GM21619 (cell line): Measurements from ENCODE around the gene CYP4F12.
"Not testable (repeated sequence)": the region's sequence is repeated elsewhere in the genome, so short reads cannot be mapped to it uniquely, and the experiment has no call there.

Experiments
- ATAC-seq: cut with Tn5 transposase; IDR thresholded peaks from one replicate; pipeline ENCODE4 v1.9.1; 2021; ENCODE audit not compliant: unreplicated experiment

The CYP4F12 gene

GRCh38 chr19:15650123-15650522 is 22.8 kb upstream of the CYP4F12 start:
- ATAC-seq: not testable (repeated sequence)

- no peak for ATAC-seq
Measured at GRCh38 chr19:15651791-15652190, 21.1 kb upstream of the CYP4F12 start.

GRCh38 chr19:15652559-15653278 is 20.2 kb upstream of the CYP4F12 start:
- ATAC-seq: no peak

- ATAC-seq: no peak
Measured at GRCh38 chr19:15656467-15656866, 16.4 kb upstream of the CYP4F12 start.

GRCh38 chr19:15663247-15663646 is 9.6 kb upstream of the CYP4F12 start:
- no peak for ATAC-seq

GRCh38 chr19:15666186-15666585 is 6.7 kb upstream of the CYP4F12 start:
- ATAC-seq: no peak

GRCh38 chr19:15666883-15667282 is 6.0 kb upstream of the CYP4F12 start:
- no peak for ATAC-seq

- no peak for ATAC-seq
Measured at GRCh38 chr19:15669440-15669839, 3.4 kb upstream of the CYP4F12 start.

- ATAC-seq: no peak
Measured at GRCh38 chr19:15669891-15670290, 3.0 kb upstream of the CYP4F12 start.

- no peak for ATAC-seq
Measured at GRCh38 chr19:15671237-15671821, 1.6 kb upstream of the CYP4F12 start.

GRCh38 chr19:15671891-15672579 is 852 bp upstream of the CYP4F12 start:
- ATAC-seq: no peak

- no peak for ATAC-seq
Measured at GRCh38 chr19:15673176-15673654, 328 bp downstream of the CYP4F12 start.

- no peak for ATAC-seq
Measured at GRCh38 chr19:15675560-15675959, 2.7 kb downstream of the CYP4F12 start.

GRCh38 chr19:15679089-15679488 is 6.2 kb downstream of the CYP4F12 start:
- ATAC-seq: no peak

- ATAC-seq: not testable (repeated sequence)
Measured at GRCh38 chr19:15679865-15680264, 7.0 kb downstream of the CYP4F12 start.

- no peak for ATAC-seq
Measured at GRCh38 chr19:15680478-15681322, 7.8 kb downstream of the CYP4F12 start.

- ATAC-seq: no peak
Measured at GRCh38 chr19:15683411-15683810, 10.5 kb downstream of the CYP4F12 start.

- no peak for ATAC-seq
Measured at GRCh38 chr19:15684828-15685227, 11.9 kb downstream of the CYP4F12 start.

GRCh38 chr19:15696654-15697194 is 23.8 kb downstream of the CYP4F12 start:
- no peak for ATAC-seq

- no peak for ATAC-seq
Measured at GRCh38 chr19:15701757-15702533, 29.1 kb downstream of the CYP4F12 start.
